Measurements from ENCODE around the gene TLE3.

TLE3 gene

GRCh38 chr15:70128414-70129140 lies 30.9 kb upstream of the TLE3 start:
- no peak for TF ChIP-seq CTCF (IDR thresholded peaks at IDR 0.05; ENCODE audit: insufficient read depth, low read length, poor library complexity, severe bottlenecking)
- no peaks in the 10 kb centered on the region for H3K27me3 ChIP-seq (replicated peaks; ENCODE audit: control insufficient read depth, insufficient read depth, low read length)
- no peak overlapping the region for H3K4me3 ChIP-seq (replicated peaks; ENCODE audit: low read depth, low read length)
- H3K36me3 ChIP-seq (ENCODE audit: control insufficient read depth, insufficient read depth, low read length): no peaks in the 10 kb centered on the region
- no peak for DNase-seq (ENCODE audit: extremely low read depth, insufficient read length)

- Histone ChIP-seq H3K27me3 (replicated peaks; ENCODE audit: control insufficient read depth, insufficient read depth, low read length) (no peaks in the 10 kb centered on the region), H3K36me3 (ENCODE audit: control insufficient read depth, insufficient read depth, low read length) (no peaks in the 10 kb centered on the region), H3K4me3 (replicated peaks; ENCODE audit: low read depth, low read length) (no peak overlapping the region)
- TF ChIP-seq CTCF (IDR thresholded peaks at IDR 0.05; ENCODE audit: insufficient read depth, low read length, poor library complexity, severe bottlenecking): no peak
- DNase-seq (ENCODE audit: extremely low read depth, insufficient read length): no peak
These were observed 30.2 kb upstream of the TLE3 start for GRCh38 chr15:70127770-70128413.

- TF ChIP-seq CTCF (IDR thresholded peaks at IDR 0.05; ENCODE audit: insufficient read depth, low read length, poor library complexity, severe bottlenecking): no peak
- Histone ChIP-seq H3K27me3 (replicated peaks; ENCODE audit: control insufficient read depth, insufficient read depth, low read length) (no peaks in the 10 kb centered on the region), H3K36me3 (ENCODE audit: control insufficient read depth, insufficient read depth, low read length) (no peaks in the 10 kb centered on the region), H3K4me3 (replicated peaks; ENCODE audit: low read depth, low read length) (no peak overlapping the region)
- no peak for DNase-seq (ENCODE audit: extremely low read depth, insufficient read length)
These were observed 29.6 kb upstream of the TLE3 start for GRCh38 chr15:70127288-70127746.

GRCh38 chr15:70126362-70126761 lies 28.6 kb upstream of the TLE3 start:
- no peak for TF ChIP-seq CTCF (IDR thresholded peaks at IDR 0.05; ENCODE audit: insufficient read depth, low read length, poor library complexity, severe bottlenecking)
- no peak for DNase-seq (ENCODE audit: extremely low read depth, insufficient read length)
- no peaks in the 10 kb centered on the region for H3K27me3 ChIP-seq (replicated peaks; ENCODE audit: control insufficient read depth, insufficient read depth, low read length)
- no peaks in the 10 kb centered on the region for H3K36me3 ChIP-seq (ENCODE audit: control insufficient read depth, insufficient read depth, low read length)
- H3K4me3 ChIP-seq (replicated peaks; ENCODE audit: low read depth, low read length): no peak overlapping the region

GRCh38 chr15:70125605-70126004 lies 27.9 kb upstream of the TLE3 start:
- no peak for DNase-seq (ENCODE audit: extremely low read depth, insufficient read length)
- Histone ChIP-seq H3K4me3 (replicated peaks; ENCODE audit: low read depth, low read length) (no peak overlapping the region), H3K27me3 (replicated peaks; ENCODE audit: control insufficient read depth, insufficient read depth, low read length) (no peaks in the 10 kb centered on the region), H3K36me3 (ENCODE audit: control insufficient read depth, insufficient read depth, low read length) (no peaks in the 10 kb centered on the region)
- no peak for TF ChIP-seq CTCF (IDR thresholded peaks at IDR 0.05; ENCODE audit: insufficient read depth, low read length, poor library complexity, severe bottlenecking)
